GM21825 (cell line): ENCODE results near the gene TREM1.
"Not testable (repeated sequence)": the region's sequence is repeated elsewhere in the genome, so short reads cannot be mapped to it uniquely, and the experiment has no call there.

Source experiments
- ATAC-seq: cut with Tn5 transposase; IDR thresholded peaks from one replicate; pipeline ENCODE4 v1.9.1; 2021; ENCODE audit warnings: mild to moderate bottlenecking, moderate library complexity; ENCODE audit not compliant: unreplicated experiment

Gene TREM1

DNA sequence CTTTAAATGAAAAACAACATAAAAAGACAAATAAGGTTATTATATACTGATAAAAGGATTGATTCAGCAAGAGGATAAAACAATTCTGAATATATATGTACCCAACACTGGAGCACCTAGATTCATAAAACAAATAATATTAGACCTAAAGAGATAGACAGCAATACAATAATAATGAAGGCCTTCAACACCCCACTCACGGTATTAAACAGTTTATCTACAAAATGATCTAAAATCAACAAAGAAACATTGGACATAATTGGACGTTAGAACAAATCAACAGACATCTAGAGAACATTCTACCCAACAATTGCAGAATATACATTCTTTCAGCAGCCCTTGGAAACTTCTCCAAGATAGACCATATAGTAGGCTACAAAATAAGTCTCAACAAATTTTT, 24.1 kb downstream of the TREM1 start:
- ATAC-seq = no peak

- no peak for ATAC-seq
Measured at GRCh38 chr6:41258196-41258493, 28.3 kb downstream of the TREM1 start.

- ATAC-seq = no peak
Measured at GRCh38 chr6:41257369-41258195, 28.9 kb downstream of the TREM1 start.

- peak; percentile 77 for ATAC-seq
Measured at GRCh38 chr6:41256383-41256782, 30.1 kb downstream of the TREM1 start.

DNA sequence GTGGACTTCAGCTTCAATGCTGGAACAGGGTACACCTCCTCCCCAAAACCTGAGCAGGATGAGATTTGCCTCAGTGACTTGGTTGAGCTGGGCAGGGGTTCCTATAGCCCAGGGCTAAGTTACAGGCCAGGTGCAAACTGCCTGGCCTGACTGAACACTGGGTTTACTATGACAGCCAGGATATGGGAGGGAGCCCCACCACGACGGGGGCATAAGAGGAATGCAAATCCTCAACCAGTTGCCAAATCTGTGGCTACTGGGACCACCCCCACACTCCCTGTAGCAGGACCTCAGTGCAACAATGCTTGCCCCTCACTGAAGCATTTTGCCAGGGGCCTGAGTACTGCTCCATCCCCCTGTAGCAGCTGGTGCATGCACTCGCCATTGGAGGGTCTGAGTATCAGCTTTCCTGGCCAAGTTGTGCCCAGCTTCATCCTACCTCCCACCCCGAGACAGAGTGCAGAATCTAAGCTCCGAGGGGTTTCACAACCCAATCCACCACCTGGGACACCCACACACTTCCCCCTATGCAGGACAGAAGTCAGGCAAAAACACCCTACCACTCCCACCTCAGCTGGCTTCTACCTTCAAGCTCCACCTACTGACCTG, 30.7 kb downstream of the TREM1 start:
- no peak for ATAC-seq

GRCh38 chr6:41255110-41255509, 31.4 kb downstream of the TREM1 start:
- ATAC-seq = no peak

DNA sequence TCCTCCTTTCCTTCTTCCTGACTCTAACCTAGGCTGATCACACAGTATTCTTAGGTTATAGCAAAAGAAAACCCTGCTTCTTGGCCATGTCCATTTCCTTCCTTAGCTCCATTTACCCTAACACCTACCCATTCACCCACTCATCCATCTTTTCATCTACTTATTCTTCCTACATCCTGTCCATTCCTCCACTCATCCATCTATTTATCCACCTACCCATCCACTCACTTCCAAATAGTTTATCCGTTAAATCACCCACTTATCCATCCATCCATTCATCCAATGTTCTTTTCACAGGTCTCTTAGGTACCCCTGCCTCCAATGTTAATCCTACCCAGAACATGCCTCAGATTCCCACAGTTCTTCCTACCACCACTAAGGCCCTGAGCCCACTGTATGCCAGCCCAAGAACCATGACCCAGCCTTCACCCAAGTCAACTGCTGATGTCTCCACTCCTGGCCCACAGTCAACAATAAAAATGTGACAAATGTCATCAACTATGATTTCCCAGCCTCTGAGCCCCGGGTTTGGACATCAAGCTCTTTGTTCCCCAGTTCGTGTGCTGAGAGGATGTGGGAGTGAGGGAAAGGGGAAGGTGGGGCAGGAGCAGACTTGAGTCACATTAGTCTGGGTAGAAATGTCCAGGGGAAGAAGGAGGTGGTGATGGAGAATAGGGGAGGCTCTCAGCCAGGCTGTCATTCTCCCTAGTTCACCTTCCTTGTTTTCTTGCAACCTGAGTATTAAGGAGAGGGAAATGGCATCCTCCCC, 33.9 kb downstream of the TREM1 start:
- no peak for ATAC-seq

- ATAC-seq = no peak
Measured at GRCh38 chr6:41247882-41248705, 38.4 kb downstream of the TREM1 start.

DNA sequence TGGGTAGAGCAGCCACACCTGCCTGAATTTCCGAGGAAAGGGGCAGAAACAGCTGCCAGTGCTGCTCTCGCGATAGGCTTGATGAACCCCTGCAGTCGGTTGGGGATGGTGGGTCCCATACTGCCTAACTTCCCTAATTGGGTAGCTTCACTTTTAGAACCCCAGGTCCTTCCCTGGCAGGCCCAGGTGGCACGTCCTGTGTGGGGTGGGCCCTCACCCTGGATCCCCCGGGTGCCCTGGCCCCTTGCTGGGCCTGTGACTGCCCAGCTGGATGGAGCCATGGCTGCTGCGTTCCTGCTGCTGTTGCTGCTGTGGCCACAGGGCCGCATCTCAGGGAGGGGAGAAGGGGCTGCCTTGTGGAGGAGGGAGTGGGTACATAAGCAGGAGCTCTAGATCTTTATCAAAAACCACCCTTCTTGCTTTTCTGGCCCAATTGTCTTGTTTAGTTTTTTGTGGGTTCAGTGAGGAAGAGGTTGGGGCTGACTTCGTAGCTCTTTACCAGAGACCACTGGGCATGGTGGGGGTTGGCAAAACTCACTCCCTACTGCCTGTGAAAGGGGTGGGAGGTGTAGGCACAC, 39.1 kb downstream of the TREM1 start:
- no peak for ATAC-seq

- not testable (repeated sequence) for ATAC-seq
Measured at GRCh38 chr6:41246529-41246928, 40.0 kb downstream of the TREM1 start.

GRCh38 chr6:41239467-41240159, 46.9 kb downstream of the TREM1 start:
- ATAC-seq = no peak

DNA sequence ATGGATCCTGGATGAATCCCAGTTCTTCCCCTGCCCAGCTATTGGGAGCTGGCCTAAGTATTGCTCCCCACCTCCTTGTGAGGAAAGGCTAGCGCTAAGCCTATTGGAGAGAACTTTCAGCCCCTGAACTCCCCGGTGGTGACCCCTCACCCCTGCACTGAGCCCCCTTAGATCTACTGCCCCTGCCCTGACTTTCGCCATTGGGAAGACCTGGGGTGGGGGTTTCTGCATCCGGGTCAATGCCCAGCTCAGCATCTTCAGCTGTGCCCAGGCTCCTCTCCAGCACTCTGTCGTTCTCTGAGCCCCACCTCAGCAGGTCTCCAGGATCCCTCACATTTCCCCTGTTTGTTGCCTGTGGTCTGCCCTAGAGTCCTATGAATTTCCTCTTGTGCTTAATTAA, 49.4 kb downstream of the TREM1 start:
- ATAC-seq = no peak

GRCh38 chr6:41236276-41236675, 50.2 kb downstream of the TREM1 start:
- ATAC-seq = no peak

- no peak for ATAC-seq
Measured at GRCh38 chr6:41232667-41233066, 53.8 kb downstream of the TREM1 start.

GRCh38 chr6:41231246-41231645, 55.2 kb downstream of the TREM1 start:
- no peak for ATAC-seq

GRCh38 chr6:41229721-41230120, 56.8 kb downstream of the TREM1 start:
- ATAC-seq = no peak

DNA sequence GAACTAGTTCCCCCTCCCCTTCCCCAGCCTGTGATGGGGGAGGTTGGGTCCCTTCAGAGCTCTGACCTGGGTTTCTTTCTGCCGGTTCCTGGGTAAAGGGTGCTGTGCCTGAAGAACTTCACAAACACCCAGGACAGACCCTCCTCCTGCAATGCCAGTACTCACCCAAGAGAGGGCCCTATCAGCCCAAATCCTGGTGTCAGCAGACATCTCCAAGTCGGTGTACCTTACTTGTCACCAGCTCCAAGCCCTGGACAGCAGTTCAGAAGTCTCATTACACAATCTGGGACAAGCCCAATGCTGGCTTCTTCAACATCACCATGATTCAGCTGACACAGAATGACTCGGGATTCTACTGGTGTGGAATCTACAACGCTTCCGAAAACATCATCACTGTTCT, 57.9 kb downstream of the TREM1 start:
- no peak for ATAC-seq

- no peak for ATAC-seq
Measured at GRCh38 chr6:41228096-41228495, 58.4 kb downstream of the TREM1 start, which contains the start of gene TREML4. TREML4 (plus strand) TSS chr6:41228349; CDS start chr6:41228428, 79 bp downstream.

DNA sequence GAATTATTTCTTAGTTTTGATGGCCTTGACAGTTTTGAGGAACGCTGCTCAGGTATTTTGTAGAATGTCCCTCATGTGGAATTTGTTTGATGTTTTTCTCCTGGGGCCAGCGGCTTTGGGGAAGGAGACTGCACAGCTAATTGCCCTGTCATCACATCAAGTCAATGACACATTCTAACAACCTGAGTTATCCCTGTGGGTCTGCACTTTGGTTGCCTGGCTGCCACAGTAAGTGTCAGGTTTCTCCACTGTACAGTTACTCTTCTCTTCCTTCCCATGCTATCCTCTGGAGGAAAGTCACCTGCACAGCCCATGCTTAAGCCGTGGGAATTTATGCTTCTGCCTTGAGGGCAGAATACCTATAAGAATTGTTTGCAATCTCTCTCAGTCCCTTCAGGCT, 59.7 kb downstream of the TREM1 start:
- ATAC-seq = no peak

- no peak for ATAC-seq
Measured at GRCh38 chr6:41224800-41225199, 61.7 kb downstream of the TREM1 start.
